ENCODE data around the gene FMNL1.
A peak's percentile ranks its signal among the peaks of the same experiment; 100 is the strongest.
"Not testable (repeated sequence)": the region's sequence is repeated elsewhere in the genome, so short reads cannot be mapped to it uniquely, and the experiment has no call there.

Gene FMNL1

GRCh38 chr17:45234641-45235415, 13.1 kb downstream of the FMNL1 start:
- DNase-seq (ENCODE audit: low spot score): no peak

GRCh38 chr17:45235416-45236281, 14.0 kb downstream of the FMNL1 start:
- peak; percentile 72 for DNase-seq (ENCODE audit: low spot score)

GRCh38 chr17:45236282-45236606, 14.6 kb downstream of the FMNL1 start:
- no peak for DNase-seq (ENCODE audit: low spot score)

- no peak for DNase-seq (ENCODE audit: low spot score)
These were observed 16.0 kb downstream of the FMNL1 start for GRCh38 chr17:45237686-45238085.

GRCh38 chr17:45238155-45238774, 16.6 kb downstream of the FMNL1 start:
- no peak for DNase-seq (ENCODE audit: low spot score)

- DNase-seq (ENCODE audit: low spot score): no peak
These were observed 19.2 kb downstream of the FMNL1 start for GRCh38 chr17:45240905-45241327.

- DNase-seq (ENCODE audit: low spot score): no peak
These were observed 19.8 kb downstream of the FMNL1 start for GRCh38 chr17:45241328-45242028.

GRCh38 chr17:45242029-45242414, 20.3 kb downstream of the FMNL1 start:
- DNase-seq (ENCODE audit: low spot score): no peak

GRCh38 chr17:45243750-45244149, 22.1 kb downstream of the FMNL1 start:
- DNase-seq (ENCODE audit: low spot score): no peak

- DNase-seq (ENCODE audit: low spot score): no peak
These were observed 23.3 kb downstream of the FMNL1 start for GRCh38 chr17:45244725-45245656.

GRCh38 chr17:45246338-45246737, 24.7 kb downstream of the FMNL1 start:
- DNase-seq (ENCODE audit: low spot score): no peak

- no peak for DNase-seq (ENCODE audit: low spot score)
These were observed 25.3 kb downstream of the FMNL1 start for GRCh38 chr17:45246861-45247428.

- DNase-seq (ENCODE audit: low spot score): peak; percentile 58
These were observed 25.9 kb downstream of the FMNL1 start for GRCh38 chr17:45247429-45248131.

- DNase-seq (ENCODE audit: low spot score): no peak
These were observed 26.7 kb downstream of the FMNL1 start for GRCh38 chr17:45248132-45248957.

GRCh38 chr17:45251931-45252330, 30.2 kb downstream of the FMNL1 start:
- DNase-seq (ENCODE audit: low spot score): no peak

GRCh38 chr17:45253237-45253636, 31.6 kb downstream of the FMNL1 start:
- DNase-seq (ENCODE audit: low spot score): not testable (repeated sequence)

GRCh38 chr17:45253879-45254278, 32.2 kb downstream of the FMNL1 start:
- no peak for DNase-seq (ENCODE audit: low spot score)

GRCh38 chr17:45255358-45255757, 33.7 kb downstream of the FMNL1 start:
- no peak for DNase-seq (ENCODE audit: low spot score)

All from AG08395 (cell line).